Keratinocyte (primary cell): Measurements from ENCODE around the gene ARHGAP6.
A peak's percentile ranks its signal among the peaks of the same experiment; 100 is the strongest.

Source experiments
- EZH2 ChIP-seq: IDR thresholded peaks from one replicate; pipeline ENCODE4 v1.6.1; 2012; ENCODE audit warnings: inconsistent platforms, mild to moderate bottlenecking, low read length, moderate library complexity
- TF ChIP-seq, protein P1 (sequence below), 3 experiments: IDR thresholded peaks in 1 of 3; conservative IDR thresholded peaks in 1 of 3; optimal IDR thresholded peaks in 1 of 3; 2 replicates in 2 of 3; 3 replicates in 1 of 3; pipeline versions ENCODE3 to v1.5.1; 2011; ENCODE audit warnings: low read length in 3 of 3, mild to moderate bottlenecking in 3 of 3, moderate library complexity in 2 of 3, control low read depth in 1 of 3, inconsistent platforms in 1 of 3; ENCODE audit not compliant: insufficient read depth in 2 of 3; ENCODE audit errors: extremely low read depth in 1 of 3

DNA sequence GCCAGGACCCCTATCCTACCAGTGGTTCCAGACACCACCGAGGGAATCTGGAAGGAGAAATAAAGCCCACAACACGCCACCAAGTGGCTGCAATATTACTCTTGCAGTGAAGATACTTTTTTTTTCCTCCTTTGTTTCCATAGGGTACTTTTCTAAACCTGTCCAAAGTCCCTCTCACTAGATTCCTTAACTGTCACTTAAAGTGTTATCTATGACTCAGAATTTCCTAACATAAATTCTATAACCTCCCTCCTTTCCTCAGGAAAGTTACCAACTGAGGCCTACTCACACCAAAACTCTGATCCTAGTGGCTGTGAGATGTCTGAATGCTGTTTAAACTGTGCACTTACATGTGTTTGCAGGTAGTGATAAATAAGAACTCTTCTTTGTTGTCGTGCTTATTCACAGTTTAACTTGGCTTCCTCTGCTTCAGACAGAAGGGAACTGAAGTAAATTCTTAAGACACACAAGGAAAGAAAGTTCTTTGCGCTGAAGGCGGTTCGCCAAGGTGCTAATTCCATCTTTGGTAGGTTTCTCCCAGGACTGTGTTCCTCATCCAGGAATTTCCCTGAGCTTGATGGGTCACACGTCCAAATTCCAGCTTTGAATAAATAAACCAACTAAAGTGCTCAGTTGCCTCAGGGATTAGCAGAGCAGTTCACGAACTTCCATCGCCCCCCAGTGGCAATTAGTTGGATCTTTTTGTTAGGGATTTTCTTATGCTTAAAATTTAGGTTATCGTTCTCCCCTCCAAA, 565.3 kb downstream of the ARHGAP6 start:
- TF ChIP-seq, protein P1, sequence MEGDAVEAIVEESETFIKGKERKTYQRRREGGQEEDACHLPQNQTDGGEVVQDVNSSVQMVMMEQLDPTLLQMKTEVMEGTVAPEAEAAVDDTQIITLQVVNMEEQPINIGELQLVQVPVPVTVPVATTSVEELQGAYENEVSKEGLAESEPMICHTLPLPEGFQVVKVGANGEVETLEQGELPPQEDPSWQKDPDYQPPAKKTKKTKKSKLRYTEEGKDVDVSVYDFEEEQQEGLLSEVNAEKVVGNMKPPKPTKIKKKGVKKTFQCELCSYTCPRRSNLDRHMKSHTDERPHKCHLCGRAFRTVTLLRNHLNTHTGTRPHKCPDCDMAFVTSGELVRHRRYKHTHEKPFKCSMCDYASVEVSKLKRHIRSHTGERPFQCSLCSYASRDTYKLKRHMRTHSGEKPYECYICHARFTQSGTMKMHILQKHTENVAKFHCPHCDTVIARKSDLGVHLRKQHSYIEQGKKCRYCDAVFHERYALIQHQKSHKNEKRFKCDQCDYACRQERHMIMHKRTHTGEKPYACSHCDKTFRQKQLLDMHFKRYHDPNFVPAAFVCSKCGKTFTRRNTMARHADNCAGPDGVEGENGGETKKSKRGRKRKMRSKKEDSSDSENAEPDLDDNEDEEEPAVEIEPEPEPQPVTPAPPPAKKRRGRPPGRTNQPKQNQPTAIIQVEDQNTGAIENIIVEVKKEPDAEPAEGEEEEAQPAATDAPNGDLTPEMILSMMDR (optimal IDR thresholded peaks at IDR 0.05 in 1 of 3, IDR thresholded peaks at IDR 0.05 in 1 of 3, conservative IDR thresholded peaks at IDR 0.05 in 1 of 3; ENCODE audit: extremely low read depth in 1 of 3, insufficient read depth in 2 of 3, low read length in 3 of 3): peak in 2 of 3 experiments; percentile 44 to 51
- TF ChIP-seq EZH2: no peak
